H9 (cell line): ENCODE data around the gene FOXC2. TPM values are rescaled to one million over a fixed set of nuclear protein-coding genes. Genes with fewer than 3 reads are reported as not detected.

Source experiments
- DNase-seq: peaks from one replicate; pipeline ENCODE4 v3.0.0-alpha.2; 2017
- H2AFZ ChIP-seq: one replicate; pipeline ENCODE4 v1.6.1; 2013; ENCODE audit warnings: mild to moderate bottlenecking, low read length, control low read depth, moderate library complexity
- H2AK5ac ChIP-seq: 2 replicates; pipeline ENCODE4 v1.6.1; 2013; ENCODE audit warnings: low read length, control low read depth, mixed read lengths; ENCODE audit not compliant: insufficient read length
- H2BK120ac ChIP-seq: one replicate; pipeline ENCODE4 v1.6.1; 2013; ENCODE audit warnings: low read depth, mild to moderate bottlenecking, low read length, control low read depth, inconsistent platforms; ENCODE audit not compliant: poor library complexity, severe bottlenecking
- H2BK12ac ChIP-seq: 2 replicates; pipeline ENCODE4 v1.6.1; 2013; ENCODE audit warnings: low read length, control low read depth, mixed read lengths, low read depth; ENCODE audit not compliant: insufficient read length
- H2BK15ac ChIP-seq: 2 replicates; pipeline ENCODE4 v1.6.1; 2013; ENCODE audit warnings: low read depth, low read length, control low read depth
- H2BK20ac ChIP-seq: one replicate; pipeline ENCODE4 v1.6.1; 2013; ENCODE audit warnings: low read depth, mild to moderate bottlenecking, low read length, control low read depth, inconsistent platforms; ENCODE audit not compliant: poor library complexity, severe bottlenecking
- H2BK5ac ChIP-seq: 2 replicates; pipeline ENCODE4 v1.6.1; 2013; ENCODE audit warnings: low read length, control low read depth, mixed read lengths; ENCODE audit not compliant: insufficient read length
- H3K14ac ChIP-seq: 2 replicates; pipeline ENCODE4 v1.6.1; 2013; ENCODE audit warnings: low read length, control low read depth; ENCODE audit not compliant: insufficient read depth
- H3K18ac ChIP-seq: 2 replicates; pipeline ENCODE4 v1.6.1; 2013; ENCODE audit warnings: low read depth, mild to moderate bottlenecking, mixed read lengths, low read length, control low read depth; ENCODE audit not compliant: insufficient read length
- H3K23ac ChIP-seq: 2 replicates; pipeline ENCODE4 v1.6.1; 2013; ENCODE audit warnings: low read length, control low read depth, mixed read lengths, low read depth; ENCODE audit not compliant: insufficient read length
- H3K23me2 ChIP-seq: 2 replicates; pipeline ENCODE4 v1.6.1; 2013; ENCODE audit warnings: low read depth, mild to moderate bottlenecking, mixed read lengths, low read length, control low read depth; ENCODE audit not compliant: insufficient read length, poor library complexity, severe bottlenecking
- H3K27ac ChIP-seq: 2 replicates; pipeline ENCODE4 v1.5.1; 2013; ENCODE audit warnings: low read length, control low read depth, mixed read lengths, low read depth; ENCODE audit not compliant: insufficient read length
- H3K27me3 ChIP-seq: 2 replicates; pipeline ENCODE4 v1.6.1; 2013; ENCODE audit warnings: low read length, control low read depth, inconsistent platforms; ENCODE audit not compliant: insufficient read depth
- H3K4ac ChIP-seq: 2 replicates; pipeline ENCODE4 v1.6.1; 2013; ENCODE audit warnings: low read depth, mild to moderate bottlenecking, control low read depth, inconsistent platforms, low read length, moderate library complexity
- H3K4me1 ChIP-seq: 2 replicates; pipeline ENCODE4 v1.6.1; 2013; ENCODE audit warnings: low read length, control low read depth, inconsistent platforms; ENCODE audit not compliant: insufficient read depth
- H3K4me2 ChIP-seq: 2 replicates; pipeline ENCODE4 v1.6.1; 2013; ENCODE audit warnings: low read length, control low read depth, mixed read lengths; ENCODE audit not compliant: insufficient read length, insufficient read depth
- H3K56ac ChIP-seq: 2 replicates; pipeline ENCODE4 v1.6.1; 2013; ENCODE audit warnings: low read depth, mild to moderate bottlenecking, mixed read lengths, low read length, control low read depth; ENCODE audit not compliant: insufficient read length
- H3K79me1 ChIP-seq: 2 replicates; pipeline ENCODE4 v1.6.1; 2013; ENCODE audit warnings: low read depth, mild to moderate bottlenecking, moderate library complexity, low read length, control low read depth, inconsistent platforms; ENCODE audit not compliant: insufficient read depth, poor library complexity, severe bottlenecking
- H3K79me2 ChIP-seq: 2 replicates; pipeline ENCODE4 v1.6.1; 2013; ENCODE audit warnings: low read length, control low read depth, inconsistent platforms; ENCODE audit not compliant: insufficient read depth
- H3K9ac ChIP-seq: 2 replicates; pipeline ENCODE4 v1.6.1; 2013; ENCODE audit warnings: low read length, control low read depth, mixed read lengths; ENCODE audit not compliant: insufficient read length; ENCODE audit errors: extremely low read depth
- H3K9me3 ChIP-seq: one replicate; pipeline ENCODE4 v1.6.1; 2013; ENCODE audit warnings: low read depth, low read length, inconsistent platforms; ENCODE audit not compliant: control insufficient read depth
- H3T11ph ChIP-seq: one replicate; pipeline ENCODE4 v1.6.1; 2013; ENCODE audit warnings: mild to moderate bottlenecking, low read length, control low read depth, inconsistent platforms
- H4K20me1 ChIP-seq: one replicate; pipeline ENCODE4 v1.6.1; 2013; ENCODE audit not compliant: control insufficient read depth, insufficient read length, insufficient read depth
- H4K5ac ChIP-seq: 2 replicates; pipeline ENCODE4 v1.6.1; 2013; ENCODE audit warnings: low read depth, mild to moderate bottlenecking, mixed read lengths, low read length, control low read depth; ENCODE audit not compliant: insufficient read length
- H4K8ac ChIP-seq: replicated peaks from 2 replicates; pipeline ENCODE4 v1.6.1; 2013; ENCODE audit warnings: low read length, control low read depth, mixed read lengths, low read depth; ENCODE audit not compliant: insufficient read length
- H4K91ac ChIP-seq: 2 replicates; pipeline ENCODE4 v1.6.1; 2013; ENCODE audit warnings: low read depth, mild to moderate bottlenecking, moderate library complexity, mixed read lengths, low read length, control low read depth; ENCODE audit not compliant: insufficient read length
- H3K27ac Mint-ChIP-seq, 3 experiments: 2 replicates in 2 of 3; 3 replicates in 1 of 3; pipeline ENCODE4 v1.8.0; 2020 to 2021; ENCODE audit warnings: mixed read lengths in 3 of 3, mild to moderate bottlenecking in 1 of 3, moderate library complexity in 1 of 3
- H3K27me3 Mint-ChIP-seq: 2 replicates; pipeline ENCODE4 v1.8.0; 2021; ENCODE audit warnings: low read depth, mild to moderate bottlenecking, moderate library complexity, mixed read lengths
- H3K36me3 Mint-ChIP-seq, 3 experiments: 2 replicates in 2 of 3; 3 replicates in 1 of 3; pipeline ENCODE4 v1.8.0; 2020 to 2021; ENCODE audit warnings: low read depth in 3 of 3, mixed read lengths in 3 of 3; ENCODE audit not compliant: insufficient read depth in 1 of 3
- H3K4me1 Mint-ChIP-seq, 2 experiments: 2 replicates each; pipeline ENCODE4 v1.8.0; 2020; ENCODE audit warnings: mixed read lengths in 2 of 2
- H3K4me3 Mint-ChIP-seq, 2 experiments: 2 replicates in 1 of 2; 3 replicates in 1 of 2; pipeline ENCODE4 v1.8.0; 2020 to 2021; ENCODE audit warnings: mild to moderate bottlenecking in 2 of 2, mixed read lengths in 2 of 2, moderate library complexity in 1 of 2
- H3K9me3 Mint-ChIP-seq, 2 experiments: 2 replicates in 1 of 2; 3 replicates in 1 of 2; pipeline ENCODE4 v1.8.0; 2020; ENCODE audit warnings: mild to moderate bottlenecking in 2 of 2, mixed read lengths in 2 of 2, moderate library complexity in 1 of 2
- WGBS: extraction: QIAGEN DNeasy Blood & Tissue Kit; methylation state at CpG from one replicate; pipeline ENCODE4 v1.1.7; 2013; ENCODE audit warnings: missing lambda C conversion rate, low lambda C conversion rate, mixed read lengths; ENCODE audit not compliant: insufficient read length; ENCODE audit errors: extremely low coverage; 5-methylcytosine and 5-hydroxymethylcytosine counted together
- total RNA-seq: library from RNA; stranded (reverse); gene quantifications from 2 replicates; pipeline ENCODE4 v1.2.1, GENCODE V29; 2021
- TF ChIP-seq, protein P1 (sequence below): fragments of 200-600 bp; sonication (generic); conservative IDR thresholded peaks from 3 replicates; pipeline ENCODE4 v1.8.0; 2021; ENCODE audit warnings: antibody characterized with exemption, mild to moderate bottlenecking

Gene FOXC2
- total RNA-seq, 1 experiment from 2014 or later: not detected

DNA sequence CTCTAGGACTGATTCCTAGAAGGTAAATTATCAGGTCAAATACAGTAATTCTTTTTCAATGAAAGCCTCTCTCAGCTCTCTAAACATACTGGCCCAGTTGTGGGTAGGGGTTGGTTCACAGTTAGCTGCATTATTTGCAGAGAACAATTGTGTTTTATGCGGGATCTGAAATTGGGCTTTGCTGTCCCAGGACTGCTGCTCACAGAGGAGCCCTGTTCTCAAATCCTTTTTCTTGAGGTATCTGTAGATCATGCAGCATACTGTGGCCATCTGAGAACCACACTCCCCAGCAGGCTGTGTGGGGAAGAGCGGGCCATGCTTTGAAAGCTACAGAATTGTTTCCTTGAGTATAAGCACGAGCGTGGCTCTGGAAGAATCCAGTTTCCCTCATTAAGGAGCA is 29.1 kb upstream of the FOXC2 start:
- H4K91ac ChIP-seq: no peak overlapping the region
- no peak overlapping the region for H3K14ac ChIP-seq
- no peak overlapping the region for H3K4me3 Mint-ChIP-seq
- no peak overlapping the region for H3T11ph ChIP-seq
- H2AK5ac ChIP-seq: no peak overlapping the region
- H3K18ac ChIP-seq: no peak overlapping the region
- H3K23me2 ChIP-seq: no peaks in the 10 kb centered on the region
- no peaks in the 10 kb centered on the region for H3K9me3 Mint-ChIP-seq
- H2BK15ac ChIP-seq: no peak overlapping the region
- no peak overlapping the region for H2BK12ac ChIP-seq
- no peak overlapping the region for H3K23ac ChIP-seq
- no peaks in the 10 kb centered on the region for H3K27me3 ChIP-seq
- no peak overlapping the region for H2BK120ac ChIP-seq
- no peaks in the 10 kb centered on the region for H3K79me1 ChIP-seq
- TF ChIP-seq, protein P1, sequence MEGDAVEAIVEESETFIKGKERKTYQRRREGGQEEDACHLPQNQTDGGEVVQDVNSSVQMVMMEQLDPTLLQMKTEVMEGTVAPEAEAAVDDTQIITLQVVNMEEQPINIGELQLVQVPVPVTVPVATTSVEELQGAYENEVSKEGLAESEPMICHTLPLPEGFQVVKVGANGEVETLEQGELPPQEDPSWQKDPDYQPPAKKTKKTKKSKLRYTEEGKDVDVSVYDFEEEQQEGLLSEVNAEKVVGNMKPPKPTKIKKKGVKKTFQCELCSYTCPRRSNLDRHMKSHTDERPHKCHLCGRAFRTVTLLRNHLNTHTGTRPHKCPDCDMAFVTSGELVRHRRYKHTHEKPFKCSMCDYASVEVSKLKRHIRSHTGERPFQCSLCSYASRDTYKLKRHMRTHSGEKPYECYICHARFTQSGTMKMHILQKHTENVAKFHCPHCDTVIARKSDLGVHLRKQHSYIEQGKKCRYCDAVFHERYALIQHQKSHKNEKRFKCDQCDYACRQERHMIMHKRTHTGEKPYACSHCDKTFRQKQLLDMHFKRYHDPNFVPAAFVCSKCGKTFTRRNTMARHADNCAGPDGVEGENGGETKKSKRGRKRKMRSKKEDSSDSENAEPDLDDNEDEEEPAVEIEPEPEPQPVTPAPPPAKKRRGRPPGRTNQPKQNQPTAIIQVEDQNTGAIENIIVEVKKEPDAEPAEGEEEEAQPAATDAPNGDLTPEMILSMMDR: no peak
- no peak overlapping the region for H2AFZ ChIP-seq
- no peaks in the 10 kb centered on the region for H3K9me3 ChIP-seq
- H3K4me1 ChIP-seq: no peaks in the 10 kb centered on the region
- H3K27me3 Mint-ChIP-seq: peaks cover 3% of the 10 kb centered on the region
- H3K36me3 Mint-ChIP-seq: no peaks in the 10 kb centered on the region; a peak in 1 of 7 replicates
- no peak overlapping the region for H3K4me2 ChIP-seq
- H3K4ac ChIP-seq: no peak overlapping the region
- no CpG with 5 or more reads among the region's 4 CpGs for WGBS
- no peak overlapping the region for H3K56ac ChIP-seq
- no peak overlapping the region for H2BK5ac ChIP-seq
- no peaks in the 10 kb centered on the region for H4K20me1 ChIP-seq
- no peak overlapping the region for H3K27ac ChIP-seq
- H4K5ac ChIP-seq: no peak overlapping the region
- no peak overlapping the region for H3K27ac Mint-ChIP-seq
- DNase-seq: no peak
- no peak overlapping the region for H4K8ac ChIP-seq
- H3K4me1 Mint-ChIP-seq: 0 out of 4 replicates have a peak, but pooled peaks cover 0 to 3% of the 10 kb centered on the region in 2 experiments
- no peaks in the 10 kb centered on the region for H3K79me2 ChIP-seq
- no peak overlapping the region for H3K9ac ChIP-seq
- H2BK20ac ChIP-seq: no peak overlapping the region
